Kidney (tissue), 14 donors: ENCODE data around the gene MAST2. TPM values are rescaled to one million over a fixed set of nuclear protein-coding genes. Genes with fewer than 3 reads are reported as not detected.

Experiments used
- DNase-seq, 5 donors: peaks; one replicate each; pipeline ENCODE4 v3.0.0-alpha.2; 2013 to 2020
- FAIRE-seq: peaks from 2 replicates; lab custom pipeline; 2012; peaks lifted over from hg19 to GRCh38; lab: Jason Lieb, UNC
- H3K27ac ChIP-seq, 2 donors: one replicate each; pipeline ENCODE4 v1.7.0; 2013; ENCODE audit warnings: low read depth in 2 of 2, low read length in 2 of 2, inconsistent platforms in 1 of 2
- H3K27me3 ChIP-seq: one replicate; pipeline ENCODE4 v1.7.1; 2013; ENCODE audit warnings: low read length, inconsistent platforms; ENCODE audit not compliant: control insufficient read depth, insufficient read depth
- H3K36me3 ChIP-seq, 3 donors: one replicate each; pipeline versions ENCODE4 v1.7.0 to v1.7.1; 2013; ENCODE audit warnings: low read length in 3 of 3, control low read depth in 1 of 3, inconsistent platforms in 1 of 3; ENCODE audit not compliant: insufficient read depth in 3 of 3, control insufficient read depth in 2 of 3
- H3K4me1 ChIP-seq, 3 donors: one replicate each; pipeline versions ENCODE4 v1.7.0 to v1.7.1; 2013; ENCODE audit warnings: low read length in 3 of 3, inconsistent platforms in 1 of 3, low read depth in 1 of 3; ENCODE audit not compliant: control insufficient read depth in 2 of 3, insufficient read depth in 2 of 3
- H3K4me3 ChIP-seq, 3 donors: one replicate each; pipeline versions ENCODE4 v1.7.0 to v1.8.1; 2013; ENCODE audit warnings: low read length in 3 of 3, control low read depth in 1 of 3, inconsistent platforms in 1 of 3
- H3K9ac ChIP-seq, 3 donors: one replicate each; pipeline versions ENCODE4 v1.7.0 to v1.7.1; 2013; ENCODE audit warnings: low read length in 3 of 3, control low read depth in 1 of 3, inconsistent platforms in 1 of 3
- H3K9me3 ChIP-seq, 3 donors: one replicate each; pipeline versions ENCODE4 v1.7.0 to v1.7.1; 2013; ENCODE audit warnings: low read length in 3 of 3, control low read depth in 1 of 3, inconsistent platforms in 1 of 3; ENCODE audit not compliant: control insufficient read depth in 2 of 3, insufficient read depth in 1 of 3
- CTCF ChIP-seq: IDR thresholded peaks from 3 replicates; pipeline ENCODE4 v1.5.1; 2012; ENCODE audit warnings: mild to moderate bottlenecking, moderate library complexity, borderline replicate concordance; ENCODE audit not compliant: insufficient read depth; ENCODE audit errors: extremely low read depth
- intact Hi-C: fragments of 100-400 bp; cut with DNase I; formaldehyde crosslinking; loops from one replicate; pipeline ENCODE4 v1.11.1; 2022
- polyA plus RNA-seq: library from polyadenylated mRNA; stranded (reverse); fragments of 350-450 nt; fragmentation: Illumina TruSeq; extraction: RNeasy Lipid Tissue Mini Kit (QIAGEN cat#74804); gene quantifications from one replicate; pipeline ENCODE4 v1.2.3, GENCODE V29; 2014; ENCODE audit warnings: low read depth, low replicate concordance; ENCODE audit not compliant: insufficient read depth
- total RNA-seq: library from RNA; stranded (reverse); fragmentation: NEBNext Ultra II Directional; extraction: Animal tissue kit (Norgen Biotek cat#: 25700); gene quantifications from one replicate; pipeline ENCODE4 v1.2.1, GENCODE V29; 2021
- donor health status: control.
- donor health status: control.
- donor health status: control.
- donor health status: control.
- donor health status: control.
- donor health status: DM: yes; HTN: yes; CAD: no.
- donor health status: Normal renal cell carcinoma (clear cell type).

The MAST2 gene
- total and polyA plus RNA-seq, 2 donors from 2014 or later, result 7.6 to 17.9 TPM

- no peak overlapping the region for H3K27ac ChIP-seq
- intact Hi-C loops, result no loop called here
These were observed 266.9 kb downstream of the MAST2 start for GRCh38 chr1:46070164-46070814.

GRCh38 chr1:46072975-46073374 is 269.6 kb downstream of the MAST2 start:
- no peak for FAIRE-seq
- H3K4me1 ChIP-seq, result peaks cover 0 to 3% (median 2%) of the 10 kb centered on the region in 3 donors
- no peak overlapping the region for H3K27ac ChIP-seq
- no peak for TF ChIP-seq CTCF
- H3K9me3 ChIP-seq, result no peaks in the 10 kb centered on the region
- no peak overlapping the region for H3K4me3 ChIP-seq
- no peaks in the 10 kb centered on the region for H3K36me3 ChIP-seq
- intact Hi-C loops, result no loop called here
- H3K9ac ChIP-seq, result no peak overlapping the region
- no peak for DNase-seq
- H3K27me3 ChIP-seq, result no peaks in the 10 kb centered on the region

More at GRCh38 chr1:46070164-46070814, 266.9 kb downstream of the MAST2 start:
- no peaks in the 10 kb centered on the region for H3K36me3 ChIP-seq
- peaks cover 0 to 13% (median 2%) of the 10 kb centered on the region in 3 donors for H3K4me1 ChIP-seq
- TF ChIP-seq CTCF, result no peak
- H3K27me3 ChIP-seq, result no peaks in the 10 kb centered on the region
- no peak overlapping the region for H3K4me3 ChIP-seq
- FAIRE-seq, result no peak
- H3K9me3 ChIP-seq, result no peaks in the 10 kb centered on the region
- DNase-seq, result no peak
- no peak overlapping the region for H3K9ac ChIP-seq

GRCh38 chr1:46076343-46076742 is 272.9 kb downstream of the MAST2 start:
- no peak overlapping the region for H3K9ac ChIP-seq
- no peaks in the 10 kb centered on the region for H3K36me3 ChIP-seq
- no peaks in the 10 kb centered on the region for H3K27me3 ChIP-seq
- no peak overlapping the region for H3K27ac ChIP-seq
- intact Hi-C loops, result no loop called here
- FAIRE-seq, result no peak
- H3K4me3 ChIP-seq, result no peak overlapping the region
- H3K9me3 ChIP-seq, result no peaks in the 10 kb centered on the region
- H3K4me1 ChIP-seq, result peaks cover 0 to 2% (median 0%) of the 10 kb centered on the region in 3 donors
- TF ChIP-seq CTCF, result no peak
- no peak for DNase-seq
